Measurements from ENCODE around the gene LRRC37A2.
"Not testable (repeated sequence)": the region's sequence is repeated elsewhere in the genome, so short reads cannot be mapped to it uniquely, and the experiment has no call there.

Gene LRRC37A2

DNA sequence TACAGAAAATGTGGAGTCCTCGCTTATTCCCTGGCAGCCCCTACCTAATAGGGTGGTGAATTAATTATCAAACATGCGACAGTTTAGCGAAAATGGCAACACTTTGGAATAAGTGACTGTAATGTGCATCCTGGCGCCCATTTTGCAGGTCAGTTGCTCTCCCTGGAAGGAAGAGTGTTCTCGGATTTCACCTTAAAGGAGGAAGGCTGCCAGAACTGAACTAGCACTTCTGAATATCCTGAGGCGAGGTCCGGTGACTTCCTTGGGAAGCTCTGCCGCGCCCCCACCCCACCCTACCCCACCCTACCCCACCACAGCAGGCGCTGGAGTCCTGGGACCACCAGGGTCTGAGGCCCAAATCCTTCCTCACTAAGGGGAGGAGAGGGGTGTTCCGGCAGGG lies at the start of gene LRRC37A2:
LRRC37A2 (plus strand) TSS at position 301 of the 400 bp plus-strand sequence. CDS start 245 bp downstream, outside the sequence.
- H3K4me2 ChIP-seq; H3K4me3 ChIP-seq (IDR thresholded peaks at IDR 0.05; ENCODE audit: insufficient read depth, low read depth, low read length); H3K36me3 ChIP-seq (ENCODE audit: insufficient read depth); H2AFZ ChIP-seq (ENCODE audit: low read depth); H3K4me1 ChIP-seq (ENCODE audit: low read depth, poor library complexity, severe bottlenecking); H3K9ac ChIP-seq; H3K79me2 ChIP-seq (ENCODE audit: insufficient read depth, low read depth); H3K27ac ChIP-seq; H3K27me3 ChIP-seq (ENCODE audit: insufficient read depth, low read depth); H4K20me1 ChIP-seq (ENCODE audit: insufficient read depth): not testable (repeated sequence)

DNA sequence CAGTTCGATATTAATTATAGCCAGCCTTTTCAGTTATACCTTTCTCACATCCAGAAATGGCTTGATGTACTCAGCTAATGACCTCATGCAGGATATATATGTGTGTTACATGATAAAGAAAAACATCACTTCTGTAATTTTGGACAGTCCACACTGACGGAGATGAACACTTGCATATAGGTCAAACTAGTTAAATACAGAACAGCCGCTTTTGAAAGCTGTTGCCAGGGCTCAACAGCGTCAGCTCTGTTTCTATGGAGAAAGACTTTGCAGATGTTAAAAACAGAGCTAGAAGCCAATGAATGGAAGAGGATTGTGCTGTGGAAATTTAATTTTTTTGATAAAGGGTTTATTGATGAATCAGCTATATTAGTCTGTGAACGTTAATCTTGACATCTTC lies 44.6 kb upstream of the LRRC37A2 start:
- not testable (repeated sequence) for H3K36me3 ChIP-seq (ENCODE audit: insufficient read depth); H3K4me2 ChIP-seq; H3K4me3 ChIP-seq (IDR thresholded peaks at IDR 0.05; ENCODE audit: insufficient read depth, low read depth, low read length); H3K27me3 ChIP-seq (ENCODE audit: insufficient read depth, low read depth); H2AFZ ChIP-seq (ENCODE audit: low read depth); H3K4me1 ChIP-seq (ENCODE audit: low read depth, poor library complexity, severe bottlenecking); H3K79me2 ChIP-seq (ENCODE audit: insufficient read depth, low read depth); H4K20me1 ChIP-seq (ENCODE audit: insufficient read depth); H3K9ac ChIP-seq; H3K27ac ChIP-seq

DNA sequence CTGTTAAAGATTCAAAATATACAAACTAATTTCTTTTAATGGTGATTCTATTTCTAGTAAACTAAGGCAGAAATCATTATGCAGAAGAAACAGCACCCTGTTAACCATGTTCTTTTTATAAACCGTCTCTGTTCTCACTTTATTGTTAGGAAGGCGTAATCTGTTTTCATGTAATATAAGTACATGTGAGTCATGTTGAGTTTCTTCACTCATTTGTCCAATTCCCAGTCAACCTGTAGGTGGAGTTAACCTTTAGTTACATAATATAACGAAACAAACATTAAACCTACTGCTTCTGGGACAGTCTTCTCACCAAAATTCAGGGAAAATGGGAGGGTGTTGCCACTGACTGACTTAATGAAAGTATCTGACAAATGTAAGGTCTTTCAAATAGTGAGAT lies 37.8 kb upstream of the LRRC37A2 start:
- not testable (repeated sequence) for H3K36me3 ChIP-seq (ENCODE audit: insufficient read depth); H2AFZ ChIP-seq (ENCODE audit: low read depth); H3K79me2 ChIP-seq (ENCODE audit: insufficient read depth, low read depth); H3K27ac ChIP-seq; H3K4me2 ChIP-seq; H4K20me1 ChIP-seq (ENCODE audit: insufficient read depth); H3K9ac ChIP-seq; H3K4me1 ChIP-seq (ENCODE audit: low read depth, poor library complexity, severe bottlenecking); H3K27me3 ChIP-seq (ENCODE audit: insufficient read depth, low read depth); H3K4me3 ChIP-seq (IDR thresholded peaks at IDR 0.05; ENCODE audit: insufficient read depth, low read depth, low read length)

DNA sequence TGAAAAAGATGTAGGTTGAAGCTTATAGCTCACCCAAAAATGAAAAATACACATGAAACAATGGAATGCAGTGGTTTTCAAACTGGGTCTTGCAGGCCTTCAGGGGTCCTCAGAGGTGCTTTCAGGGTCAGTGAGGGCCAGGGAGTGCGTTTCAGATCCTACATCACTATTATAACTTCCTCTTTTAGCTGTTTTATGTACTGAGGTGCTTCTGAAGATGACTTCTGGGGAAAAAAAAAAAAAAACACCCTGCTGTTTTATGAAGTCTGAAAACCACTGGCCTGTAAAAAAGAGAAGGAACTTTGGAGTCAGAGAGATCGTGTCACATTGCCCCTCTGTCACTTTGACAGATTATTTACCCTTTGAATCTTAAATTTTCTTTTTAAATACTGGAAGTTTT lies 36.7 kb upstream of the LRRC37A2 start:
- H3K9ac ChIP-seq; H2AFZ ChIP-seq (ENCODE audit: low read depth); H3K27ac ChIP-seq; H3K4me2 ChIP-seq; H3K36me3 ChIP-seq (ENCODE audit: insufficient read depth); H4K20me1 ChIP-seq (ENCODE audit: insufficient read depth); H3K27me3 ChIP-seq (ENCODE audit: insufficient read depth, low read depth); H3K4me1 ChIP-seq (ENCODE audit: low read depth, poor library complexity, severe bottlenecking); H3K79me2 ChIP-seq (ENCODE audit: insufficient read depth, low read depth); H3K4me3 ChIP-seq (IDR thresholded peaks at IDR 0.05; ENCODE audit: insufficient read depth, low read depth, low read length): not testable (repeated sequence)

DNA sequence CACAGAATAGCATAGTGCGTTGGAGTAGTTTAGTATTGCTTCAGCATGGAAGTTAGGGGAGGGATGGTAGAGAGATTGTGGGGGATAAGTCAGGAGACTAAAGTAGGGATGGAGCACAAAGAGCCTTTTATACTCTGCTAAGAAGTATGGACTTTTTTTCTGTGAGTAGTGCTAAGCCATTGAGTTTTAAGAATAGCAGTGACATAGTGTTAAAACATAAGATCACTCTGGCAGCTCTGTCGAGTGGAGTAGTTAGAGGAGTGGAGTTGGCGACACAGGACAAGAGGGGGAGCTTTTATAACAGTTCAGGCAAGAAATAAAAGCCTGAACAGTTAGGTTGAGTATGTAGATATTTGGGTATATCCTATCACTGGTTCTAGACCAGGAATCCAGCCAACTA lies 33.4 kb upstream of the LRRC37A2 start:
- not testable (repeated sequence) for H3K27ac ChIP-seq; H2AFZ ChIP-seq (ENCODE audit: low read depth); H3K79me2 ChIP-seq (ENCODE audit: insufficient read depth, low read depth); H4K20me1 ChIP-seq (ENCODE audit: insufficient read depth); H3K4me1 ChIP-seq (ENCODE audit: low read depth, poor library complexity, severe bottlenecking); H3K27me3 ChIP-seq (ENCODE audit: insufficient read depth, low read depth); H3K9ac ChIP-seq; H3K36me3 ChIP-seq (ENCODE audit: insufficient read depth); H3K4me2 ChIP-seq; H3K4me3 ChIP-seq (IDR thresholded peaks at IDR 0.05; ENCODE audit: insufficient read depth, low read depth, low read length)

DNA sequence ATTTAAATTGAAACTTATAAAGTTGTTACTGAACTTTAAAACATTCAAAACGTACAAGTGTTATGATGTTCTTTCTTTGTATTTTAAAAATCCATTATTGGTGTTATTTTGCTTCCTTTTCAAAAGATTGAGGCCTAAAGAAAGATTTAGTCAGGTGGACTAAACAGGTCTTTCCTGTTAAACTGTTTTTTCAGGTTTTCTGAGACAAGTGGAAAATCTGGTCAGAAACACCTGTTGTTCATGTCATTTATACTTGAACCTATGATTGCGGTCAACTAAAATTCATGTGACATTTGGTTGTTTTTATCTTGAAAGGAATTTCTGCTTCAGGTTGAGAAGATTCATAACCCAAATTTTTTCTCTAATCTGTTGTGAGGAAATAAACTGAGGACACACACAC lies 31.0 kb upstream of the LRRC37A2 start:
- not testable (repeated sequence) for H3K4me2 ChIP-seq; H3K27me3 ChIP-seq (ENCODE audit: insufficient read depth, low read depth); H4K20me1 ChIP-seq (ENCODE audit: insufficient read depth); H2AFZ ChIP-seq (ENCODE audit: low read depth); H3K4me3 ChIP-seq (IDR thresholded peaks at IDR 0.05; ENCODE audit: insufficient read depth, low read depth, low read length); H3K4me1 ChIP-seq (ENCODE audit: low read depth, poor library complexity, severe bottlenecking); H3K9ac ChIP-seq; H3K27ac ChIP-seq; H3K36me3 ChIP-seq (ENCODE audit: insufficient read depth); H3K79me2 ChIP-seq (ENCODE audit: insufficient read depth, low read depth)

DNA sequence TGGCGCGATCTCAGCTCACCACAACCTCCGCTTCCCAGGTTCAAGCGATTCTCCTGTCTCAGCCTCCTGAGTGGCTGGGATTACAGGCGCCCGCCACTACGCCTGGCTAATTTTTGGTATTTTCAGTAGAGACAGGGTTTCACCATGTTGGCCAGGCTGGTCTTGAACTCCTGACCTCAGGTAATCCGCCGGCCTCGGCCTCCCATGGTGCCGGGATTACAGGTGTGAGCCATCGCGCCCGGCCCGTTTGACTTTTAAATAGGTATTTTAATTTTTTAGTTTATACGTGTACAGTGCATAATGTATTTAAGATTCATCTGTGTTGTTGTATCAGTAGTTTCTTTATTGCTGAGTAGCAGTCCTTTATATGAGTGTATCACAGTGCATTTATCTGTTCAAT lies 20.2 kb upstream of the LRRC37A2 start:
- H4K20me1 ChIP-seq (ENCODE audit: insufficient read depth); H2AFZ ChIP-seq (ENCODE audit: low read depth); H3K27ac ChIP-seq; H3K79me2 ChIP-seq (ENCODE audit: insufficient read depth, low read depth); H3K4me3 ChIP-seq (IDR thresholded peaks at IDR 0.05; ENCODE audit: insufficient read depth, low read depth, low read length); H3K36me3 ChIP-seq (ENCODE audit: insufficient read depth); H3K4me1 ChIP-seq (ENCODE audit: low read depth, poor library complexity, severe bottlenecking); H3K27me3 ChIP-seq (ENCODE audit: insufficient read depth, low read depth); H3K9ac ChIP-seq; H3K4me2 ChIP-seq: not testable (repeated sequence)

DNA sequence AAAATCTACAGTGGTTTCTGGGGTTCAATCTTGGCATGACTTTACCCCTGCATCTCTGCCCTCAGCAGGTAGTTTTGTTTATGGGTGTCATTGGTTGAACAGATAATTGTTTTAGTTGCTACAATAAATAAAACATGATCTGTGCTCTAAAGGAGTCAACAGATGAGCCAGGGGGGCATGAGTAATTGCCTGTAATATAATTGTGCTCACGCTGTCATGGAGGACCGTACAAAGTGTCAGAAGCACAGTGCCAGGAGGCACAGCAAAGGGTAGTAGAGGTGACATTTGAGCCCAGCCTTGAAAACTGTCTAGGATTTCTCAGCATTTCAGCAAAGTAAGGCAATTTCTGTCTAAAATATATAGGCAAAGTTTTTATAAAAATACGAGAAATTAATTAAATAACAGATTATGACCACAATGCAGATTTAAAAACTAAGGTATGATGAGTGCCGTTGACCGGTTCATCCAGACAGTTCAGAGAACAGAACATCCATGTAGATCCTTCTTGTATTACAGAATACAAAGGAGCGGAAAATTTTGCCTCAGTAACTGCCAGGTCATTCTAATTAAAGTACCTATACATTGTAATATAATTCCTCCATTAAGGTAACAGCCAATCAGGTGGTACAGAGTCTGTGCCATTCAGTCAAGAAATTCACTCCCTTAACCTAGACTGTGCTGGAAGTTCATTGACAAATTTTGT lies 12.7 kb upstream of the LRRC37A2 start:
- H3K4me1 ChIP-seq (ENCODE audit: low read depth, poor library complexity, severe bottlenecking); H3K4me2 ChIP-seq; H3K9ac ChIP-seq; H3K27me3 ChIP-seq (ENCODE audit: insufficient read depth, low read depth); H3K36me3 ChIP-seq (ENCODE audit: insufficient read depth); H4K20me1 ChIP-seq (ENCODE audit: insufficient read depth); H3K27ac ChIP-seq; H3K79me2 ChIP-seq (ENCODE audit: insufficient read depth, low read depth); H3K4me3 ChIP-seq (IDR thresholded peaks at IDR 0.05; ENCODE audit: insufficient read depth, low read depth, low read length); H2AFZ ChIP-seq (ENCODE audit: low read depth): not testable (repeated sequence)

DNA sequence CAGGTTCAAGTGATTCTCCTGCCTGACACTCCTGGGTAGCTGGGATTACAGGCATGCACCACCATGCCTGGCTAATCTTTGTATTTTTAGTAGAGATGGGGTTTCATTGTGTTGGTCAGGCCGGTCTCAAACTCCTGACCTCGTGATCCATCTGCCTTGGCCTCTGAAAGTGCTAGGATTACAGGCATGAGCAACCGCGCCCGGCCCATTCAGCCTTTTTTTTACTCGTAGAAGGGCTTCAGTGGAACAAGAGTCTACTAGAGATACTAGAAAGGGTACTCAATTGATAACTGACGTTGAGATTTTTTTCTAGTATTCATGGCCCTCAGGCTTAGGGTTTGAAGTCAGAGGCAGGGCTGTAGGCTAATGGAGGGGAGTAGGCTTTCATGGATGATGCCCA lies 6.4 kb upstream of the LRRC37A2 start:
- H3K4me2 ChIP-seq; H3K4me3 ChIP-seq (IDR thresholded peaks at IDR 0.05; ENCODE audit: insufficient read depth, low read depth, low read length); H3K27me3 ChIP-seq (ENCODE audit: insufficient read depth, low read depth); H3K4me1 ChIP-seq (ENCODE audit: low read depth, poor library complexity, severe bottlenecking); H3K9ac ChIP-seq; H3K27ac ChIP-seq; H3K36me3 ChIP-seq (ENCODE audit: insufficient read depth); H4K20me1 ChIP-seq (ENCODE audit: insufficient read depth); H3K79me2 ChIP-seq (ENCODE audit: insufficient read depth, low read depth); H2AFZ ChIP-seq (ENCODE audit: low read depth): not testable (repeated sequence)

DNA sequence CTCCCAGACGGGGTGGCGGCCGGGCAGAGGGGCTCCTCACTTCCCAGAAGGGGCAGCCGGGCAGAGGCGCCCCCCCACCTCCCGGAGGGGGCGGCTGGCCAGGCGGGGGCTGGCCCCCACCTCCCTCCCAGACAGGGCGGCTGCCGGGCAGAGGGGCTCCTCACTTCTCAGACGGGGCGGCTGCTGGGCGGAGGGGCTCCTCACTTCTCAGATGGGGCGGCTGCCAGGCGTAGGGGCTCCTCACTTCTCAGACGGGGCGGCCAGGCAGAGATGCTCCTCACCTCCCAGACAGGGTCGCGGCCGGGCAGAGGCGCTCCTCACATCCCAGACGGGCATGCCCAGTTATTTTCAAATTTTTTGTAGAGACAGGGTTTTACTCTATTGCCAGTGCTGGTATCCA lies 22.4 kb downstream of the LRRC37A2 start:
- not testable (repeated sequence) for H3K36me3 ChIP-seq (ENCODE audit: insufficient read depth); H2AFZ ChIP-seq (ENCODE audit: low read depth); H3K27ac ChIP-seq; H3K9ac ChIP-seq; H4K20me1 ChIP-seq (ENCODE audit: insufficient read depth); H3K4me2 ChIP-seq; H3K4me3 ChIP-seq (IDR thresholded peaks at IDR 0.05; ENCODE audit: insufficient read depth, low read depth, low read length); H3K27me3 ChIP-seq (ENCODE audit: insufficient read depth, low read depth); H3K79me2 ChIP-seq (ENCODE audit: insufficient read depth, low read depth); H3K4me1 ChIP-seq (ENCODE audit: low read depth, poor library complexity, severe bottlenecking)

DNA sequence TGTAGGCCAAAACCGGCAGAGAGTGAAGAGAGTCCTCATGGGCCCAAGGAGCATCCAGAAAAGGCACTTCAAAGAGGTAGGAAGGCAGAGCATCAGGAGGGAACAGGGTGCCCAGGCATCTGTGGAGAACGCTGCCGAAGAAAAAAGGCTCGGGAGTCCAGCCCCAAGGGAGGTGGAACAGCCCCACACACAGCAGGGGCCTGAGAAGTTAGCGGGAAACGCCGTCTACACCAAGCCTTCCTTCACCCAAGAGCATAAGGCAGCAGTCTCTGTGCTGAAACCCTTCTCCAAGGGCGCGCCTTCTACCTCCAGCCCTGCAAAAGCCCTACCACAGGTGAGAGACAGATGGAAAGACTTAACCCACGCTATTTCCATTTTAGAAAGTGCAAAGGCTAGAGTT lies 36.3 kb downstream of the LRRC37A2 start:
- H3K4me1 ChIP-seq (ENCODE audit: low read depth, poor library complexity, severe bottlenecking); H3K27ac ChIP-seq; H3K4me3 ChIP-seq (IDR thresholded peaks at IDR 0.05; ENCODE audit: insufficient read depth, low read depth, low read length): not testable (repeated sequence)

More for the DNA sequence above, 36.3 kb downstream of the LRRC37A2 start:
- not testable (repeated sequence) for H4K20me1 ChIP-seq (ENCODE audit: insufficient read depth); H3K36me3 ChIP-seq (ENCODE audit: insufficient read depth); H3K4me2 ChIP-seq; H3K79me2 ChIP-seq (ENCODE audit: insufficient read depth, low read depth); H3K27me3 ChIP-seq (ENCODE audit: insufficient read depth, low read depth); H2AFZ ChIP-seq (ENCODE audit: low read depth); H3K9ac ChIP-seq

All from KMS-11 (cell line).